ENCODE measurements around the gene PFN3.

Gene PFN3

GRCh38 chr5:177438468-177438867, 38.0 kb upstream of the PFN3 start:
- no peak for DNase-seq (ENCODE audit: extremely low read depth in 1 of 2, low read depth in 1 of 2)

GRCh38 chr5:177437623-177438022, 37.2 kb upstream of the PFN3 start:
- no peak for DNase-seq (ENCODE audit: extremely low read depth in 1 of 2, low read depth in 1 of 2)

GRCh38 chr5:177435847-177436536, 35.5 kb upstream of the PFN3 start:
- no peak for DNase-seq (ENCODE audit: extremely low read depth in 1 of 2, low read depth in 1 of 2)

GRCh38 chr5:177434942-177435738, 34.7 kb upstream of the PFN3 start:
- no peak for DNase-seq (ENCODE audit: extremely low read depth in 1 of 2, low read depth in 1 of 2)

- no peak for DNase-seq (ENCODE audit: extremely low read depth in 1 of 2, low read depth in 1 of 2)
Measured at GRCh38 chr5:177434437-177434836, 34.0 kb upstream of the PFN3 start.

- no peak for DNase-seq (ENCODE audit: extremely low read depth in 1 of 2, low read depth in 1 of 2)
Measured at GRCh38 chr5:177433658-177434217, 33.3 kb upstream of the PFN3 start.

GRCh38 chr5:177432839-177433657, 32.6 kb upstream of the PFN3 start:
- no peak for DNase-seq (ENCODE audit: extremely low read depth in 1 of 2, low read depth in 1 of 2)

GRCh38 chr5:177432143-177432838, 31.8 kb upstream of the PFN3 start:
- DNase-seq (ENCODE audit: extremely low read depth in 1 of 2, low read depth in 1 of 2), result no peak

- peak in 1 of 2 donors; percentile 44 for DNase-seq (ENCODE audit: extremely low read depth in 1 of 2, low read depth in 1 of 2)
Measured at GRCh38 chr5:177431317-177432142, 31.1 kb upstream of the PFN3 start.

- no peak for DNase-seq (ENCODE audit: extremely low read depth in 1 of 2, low read depth in 1 of 2)
Measured at GRCh38 chr5:177430972-177431316, 30.5 kb upstream of the PFN3 start.

GRCh38 chr5:177430140-177430951, 29.9 kb upstream of the PFN3 start:
- DNase-seq (ENCODE audit: extremely low read depth in 1 of 2, low read depth in 1 of 2), result no peak

- DNase-seq (ENCODE audit: extremely low read depth in 1 of 2, low read depth in 1 of 2), result peak; percentile 55 to 64
Measured at GRCh38 chr5:177429248-177430040, 29.0 kb upstream of the PFN3 start.

GRCh38 chr5:177428574-177429217, 28.2 kb upstream of the PFN3 start:
- no peak for DNase-seq (ENCODE audit: extremely low read depth in 1 of 2, low read depth in 1 of 2)

GRCh38 chr5:177427919-177428573, 27.6 kb upstream of the PFN3 start:
- no peak for DNase-seq (ENCODE audit: extremely low read depth in 1 of 2, low read depth in 1 of 2)

- DNase-seq (ENCODE audit: extremely low read depth in 1 of 2, low read depth in 1 of 2), result no peak
Measured at GRCh38 chr5:177427211-177427822, 26.9 kb upstream of the PFN3 start.

GRCh38 chr5:177426566-177427210, 26.2 kb upstream of the PFN3 start, which contains the start of gene GRK6:
Gene GRK6 (plus strand): TSS chr5:177426676. CDS start chr5:177426846, 170 bp downstream.
- DNase-seq (ENCODE audit: extremely low read depth in 1 of 2, low read depth in 1 of 2), result peak in 1 of 2 donors; percentile 39
